GM19328 (cell line): Measurements from ENCODE around the gene CNTN5.
"Not testable (repeated sequence)": the region's sequence is repeated elsewhere in the genome, so short reads cannot be mapped to it uniquely, and the experiment has no call there.

Experiments used
- ATAC-seq: cut with Tn5 transposase; IDR thresholded peaks from one replicate; pipeline ENCODE4 v1.9.1; 2021; ENCODE audit warnings: mild to moderate bottlenecking, moderate library complexity; ENCODE audit not compliant: unreplicated experiment

CNTN5 gene

DNA sequence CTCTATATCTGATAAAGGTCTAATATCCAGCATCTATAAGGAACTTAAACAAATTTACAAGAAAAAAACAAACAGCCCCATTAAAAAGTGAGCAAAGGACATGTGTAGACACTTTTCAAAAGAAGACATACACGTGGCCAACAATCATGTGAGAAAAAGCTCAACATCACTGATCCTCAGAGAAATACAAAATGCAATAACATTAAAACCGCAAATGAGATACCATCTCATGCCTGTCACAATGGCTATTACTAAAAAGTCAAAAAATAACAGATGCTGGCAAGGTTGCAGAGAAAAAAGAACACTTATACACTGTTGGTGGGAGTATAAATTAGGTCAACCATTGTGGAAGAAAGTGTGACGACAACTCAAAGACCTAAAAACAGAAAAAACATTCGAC is 1253.7 kb downstream of the CNTN5 start:
- not testable (repeated sequence) for ATAC-seq

DNA sequence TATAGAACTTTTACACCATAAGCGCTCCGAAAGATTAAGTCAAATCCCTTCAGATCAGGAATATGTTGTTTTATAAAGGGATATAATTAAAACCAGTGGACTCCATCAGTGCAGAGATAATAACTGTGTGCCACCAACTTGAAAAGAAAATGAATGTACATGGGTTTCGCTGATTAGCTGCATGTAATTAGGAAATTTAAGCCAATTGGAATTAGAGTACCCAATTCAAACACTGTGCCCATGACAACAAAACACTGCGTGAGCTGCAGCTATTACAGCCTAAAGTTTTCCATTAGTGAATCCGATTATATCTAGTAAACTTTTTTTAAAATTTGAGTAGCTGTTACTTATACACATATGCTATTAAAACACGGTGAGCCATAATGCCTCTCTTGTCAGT is 1274.0 kb downstream of the CNTN5 start:
- no peak for ATAC-seq

DNA sequence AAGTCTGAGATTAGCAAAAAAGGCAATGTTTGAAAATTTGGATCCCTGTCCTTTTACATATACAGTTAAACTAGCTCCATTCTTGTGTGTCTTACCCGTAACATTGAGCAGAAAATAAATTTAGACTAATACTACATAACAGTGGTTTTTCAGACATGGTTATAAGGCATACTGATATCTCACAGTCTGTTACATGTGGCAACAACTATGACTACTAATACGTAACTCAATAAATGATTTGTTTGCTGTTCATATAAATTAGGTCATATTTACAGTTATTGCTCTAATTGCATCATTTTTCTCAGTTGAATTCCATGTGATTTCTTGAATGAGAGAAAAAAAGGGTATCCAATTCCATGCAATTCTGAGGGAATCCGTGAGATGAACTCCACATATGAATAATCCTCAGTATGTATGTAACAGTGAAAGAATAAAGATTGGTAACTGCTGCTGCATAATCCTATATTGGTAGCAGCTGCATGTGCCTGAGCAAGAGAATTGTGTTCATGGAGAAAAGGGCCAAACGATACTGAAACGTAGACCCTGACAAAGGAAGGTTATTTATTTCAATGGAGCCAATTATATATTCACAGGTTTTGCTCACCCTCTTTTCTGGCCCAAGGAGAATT is 1275.4 kb downstream of the CNTN5 start:
- no peak for ATAC-seq

DNA sequence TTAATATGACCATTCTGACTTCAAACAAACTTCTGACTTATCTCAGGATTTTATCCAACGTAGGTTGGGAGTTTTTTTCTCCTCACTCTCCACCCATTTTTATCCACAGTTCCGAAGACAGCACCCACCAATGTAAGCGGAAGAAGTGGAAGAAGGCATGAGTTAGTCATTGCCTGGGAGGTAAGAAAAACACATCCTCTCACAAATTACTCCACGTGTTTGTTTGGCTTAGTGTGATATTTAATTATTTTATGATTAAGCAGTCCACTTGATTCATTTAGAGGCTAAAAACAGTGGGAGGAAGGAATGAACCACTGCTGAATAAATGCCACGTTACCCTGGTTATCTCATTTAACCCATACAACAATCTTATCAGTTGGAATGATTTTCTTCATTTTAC is 1276.8 kb downstream of the CNTN5 start:
- no peak for ATAC-seq

DNA sequence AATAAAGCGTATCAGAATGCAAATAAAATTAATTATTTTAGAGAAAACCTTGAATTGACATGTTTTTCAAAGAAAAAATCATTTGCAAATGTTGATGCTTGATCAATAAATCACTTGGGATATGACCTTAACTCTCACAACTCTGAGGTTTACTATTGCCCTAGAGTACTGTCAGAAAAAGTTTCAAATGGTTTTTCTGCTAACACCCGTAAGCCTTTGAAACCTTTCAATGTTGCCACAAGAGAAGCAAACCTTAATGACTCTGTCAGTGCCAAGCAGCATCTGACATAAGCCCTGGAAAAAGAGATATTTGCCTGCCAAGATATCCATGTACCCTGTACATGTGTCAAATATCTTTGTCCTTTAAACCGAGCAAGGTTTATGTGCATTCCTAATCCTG is 1282.1 kb downstream of the CNTN5 start:
- ATAC-seq: no peak

DNA sequence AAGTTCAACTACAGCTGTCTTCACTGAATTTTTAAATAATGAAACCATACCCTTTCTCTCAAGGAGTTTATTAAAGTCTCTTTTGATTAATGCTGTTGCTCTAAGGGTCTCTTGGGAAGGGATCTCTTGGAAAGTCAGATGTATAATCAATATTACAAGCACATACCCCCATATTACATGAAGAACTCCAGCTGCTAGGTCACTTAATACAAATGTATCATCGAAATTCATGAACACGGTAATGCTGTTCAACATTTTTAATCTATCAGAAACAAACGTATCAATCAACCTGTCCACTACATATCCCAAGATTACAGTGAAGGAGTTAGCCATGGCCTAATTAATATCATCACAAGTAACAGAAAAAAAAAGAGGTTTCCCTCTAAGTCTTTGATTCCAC is 1283.1 kb downstream of the CNTN5 start:
- ATAC-seq: no peak

DNA sequence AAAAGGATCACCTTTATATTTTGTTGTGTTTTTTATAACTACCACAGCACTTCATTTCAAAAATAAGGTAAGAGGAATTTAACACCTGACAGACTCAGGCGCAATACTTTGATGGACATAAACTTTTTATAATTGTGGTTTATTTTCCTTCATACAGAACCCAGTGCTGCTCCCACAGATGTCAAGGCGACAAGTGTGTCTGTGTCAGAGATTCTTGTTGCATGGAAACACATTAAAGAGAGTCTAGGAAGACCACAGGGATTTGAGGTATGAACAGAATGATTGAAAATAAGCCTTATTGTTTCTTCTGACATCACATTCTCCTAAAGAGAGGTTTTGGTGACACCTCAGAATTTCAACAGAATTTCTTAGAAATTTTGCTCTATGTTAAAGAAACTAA is 1287.5 kb downstream of the CNTN5 start:
- no peak for ATAC-seq

DNA sequence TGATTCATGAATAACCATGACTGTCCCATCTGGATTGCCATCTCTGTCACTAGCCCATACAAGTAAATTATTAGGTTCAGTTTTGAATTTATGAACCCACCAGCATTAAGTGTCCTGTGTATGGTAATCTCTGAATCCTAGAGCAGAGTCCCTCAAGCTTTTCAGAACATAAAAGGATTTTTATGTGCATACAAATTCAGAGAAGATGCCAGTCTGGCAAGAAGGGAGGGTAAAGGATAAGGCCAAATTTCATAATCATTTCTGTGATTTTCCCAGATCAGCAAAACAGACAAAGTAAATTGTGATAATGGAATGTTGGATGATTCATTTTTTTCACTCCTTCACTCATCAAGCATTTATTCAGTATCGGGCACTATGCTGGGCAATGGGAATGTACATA is 1295.2 kb downstream of the CNTN5 start:
- ATAC-seq: no peak

DNA sequence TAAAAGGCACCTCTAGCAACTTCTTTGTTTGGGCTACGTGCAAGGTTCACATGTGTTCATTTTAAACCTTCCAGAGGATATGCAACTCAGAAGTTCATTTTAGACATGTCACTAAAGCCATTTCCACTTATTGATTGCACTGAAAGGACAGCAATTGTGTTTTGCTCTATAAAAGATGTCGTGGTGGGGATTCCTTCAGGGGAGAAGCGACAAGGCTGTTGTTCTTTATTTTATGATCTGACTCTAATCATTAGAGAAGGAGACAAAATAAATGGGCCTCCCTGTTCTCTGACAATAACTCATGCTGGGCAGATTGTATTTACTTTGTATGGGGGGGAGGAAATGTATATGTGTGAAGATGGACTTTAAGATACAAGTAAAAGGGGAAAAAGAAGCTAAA is 1296.2 kb downstream of the CNTN5 start:
- ATAC-seq: no peak

DNA sequence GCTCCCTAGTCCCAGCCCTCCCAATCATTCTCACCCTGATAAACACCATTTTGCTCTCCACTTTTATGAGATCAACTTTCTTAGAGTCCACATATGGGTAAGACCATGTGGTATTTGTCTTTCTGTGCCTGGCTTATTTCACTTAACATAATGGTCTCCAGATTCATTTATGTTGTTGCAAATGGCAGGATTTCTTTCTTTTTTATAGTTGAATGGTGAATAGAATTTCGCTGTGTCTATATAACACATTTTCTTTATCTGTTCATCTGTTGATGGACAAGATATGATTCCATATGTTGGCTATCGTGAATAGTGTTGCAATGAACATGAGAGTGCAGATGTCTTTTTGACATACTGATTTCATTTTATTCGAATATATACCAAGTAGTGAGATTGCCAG is 1298.9 kb downstream of the CNTN5 start:
- no peak for ATAC-seq

DNA sequence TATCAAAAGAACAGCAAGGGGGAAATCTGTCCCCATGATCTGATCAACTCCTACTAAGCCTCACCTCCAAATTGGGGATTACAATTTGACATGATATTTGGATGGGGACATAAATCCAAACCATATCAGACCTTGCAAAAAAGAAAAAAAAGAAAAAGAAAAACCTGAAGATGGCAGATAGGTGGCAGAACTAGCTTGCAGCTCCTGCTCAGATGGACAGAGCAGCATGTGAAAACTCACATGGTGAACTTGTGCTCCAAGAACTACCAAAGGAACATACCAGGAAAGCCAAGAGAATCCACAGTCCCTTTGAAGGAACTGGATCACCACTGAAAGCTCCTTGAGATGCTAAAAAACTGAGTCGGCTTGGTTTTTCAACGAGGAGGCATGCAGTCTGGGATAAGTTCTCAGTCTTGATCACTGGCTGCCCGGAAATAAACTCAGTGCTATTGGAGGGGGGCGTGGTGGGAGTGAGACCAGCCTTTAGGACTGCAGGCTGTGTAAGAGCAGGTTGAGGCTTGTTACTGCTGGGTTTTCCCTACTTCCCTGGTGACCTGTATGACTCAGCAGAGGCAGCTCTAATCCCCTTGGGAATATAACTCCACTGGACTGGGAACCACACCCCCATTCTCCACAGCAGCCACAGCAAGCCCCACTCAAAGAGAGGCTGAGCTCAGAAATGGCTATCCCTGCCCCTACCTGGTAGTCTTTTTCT is 1308.0 kb downstream of the CNTN5 start:
- no peak for ATAC-seq

DNA sequence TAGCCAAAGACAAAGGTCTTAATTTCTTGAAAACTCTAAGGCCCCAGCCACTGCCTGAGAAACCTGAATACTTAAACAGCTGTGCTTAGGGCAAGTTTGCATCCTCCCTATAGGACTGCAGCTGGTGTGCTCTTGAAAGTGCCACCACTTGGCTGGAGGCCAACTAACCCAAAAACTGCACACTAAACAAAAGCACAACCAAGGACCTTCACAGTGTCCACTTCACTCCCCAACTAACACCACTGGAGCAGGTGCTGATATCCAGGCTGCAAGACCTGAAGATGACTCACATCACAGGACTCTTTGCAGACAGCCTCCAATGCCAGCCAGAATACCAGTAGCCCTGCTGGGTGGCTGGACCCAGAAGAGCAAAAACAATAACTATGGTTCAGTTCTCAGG is 1308.6 kb downstream of the CNTN5 start:
- no peak for ATAC-seq

DNA sequence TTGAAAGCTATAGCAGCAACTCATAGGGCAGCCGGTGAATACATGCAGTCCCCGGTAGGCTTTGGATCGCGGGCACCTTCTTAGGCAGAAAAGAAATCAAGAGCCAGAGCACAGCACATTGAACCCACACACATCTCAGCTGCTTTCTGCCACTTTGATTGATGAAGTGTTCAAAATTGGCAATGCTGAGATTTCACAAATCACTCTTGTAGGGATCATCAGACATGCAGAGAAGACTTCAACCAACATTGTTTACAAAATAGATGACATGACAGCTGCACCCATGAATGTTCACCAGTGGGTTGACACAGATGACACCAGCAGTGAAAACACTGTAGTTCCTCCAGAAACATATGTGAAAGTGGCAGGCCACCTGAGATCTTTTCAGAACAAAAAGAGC is 1316.1 kb downstream of the CNTN5 start:
- no peak for ATAC-seq

DNA sequence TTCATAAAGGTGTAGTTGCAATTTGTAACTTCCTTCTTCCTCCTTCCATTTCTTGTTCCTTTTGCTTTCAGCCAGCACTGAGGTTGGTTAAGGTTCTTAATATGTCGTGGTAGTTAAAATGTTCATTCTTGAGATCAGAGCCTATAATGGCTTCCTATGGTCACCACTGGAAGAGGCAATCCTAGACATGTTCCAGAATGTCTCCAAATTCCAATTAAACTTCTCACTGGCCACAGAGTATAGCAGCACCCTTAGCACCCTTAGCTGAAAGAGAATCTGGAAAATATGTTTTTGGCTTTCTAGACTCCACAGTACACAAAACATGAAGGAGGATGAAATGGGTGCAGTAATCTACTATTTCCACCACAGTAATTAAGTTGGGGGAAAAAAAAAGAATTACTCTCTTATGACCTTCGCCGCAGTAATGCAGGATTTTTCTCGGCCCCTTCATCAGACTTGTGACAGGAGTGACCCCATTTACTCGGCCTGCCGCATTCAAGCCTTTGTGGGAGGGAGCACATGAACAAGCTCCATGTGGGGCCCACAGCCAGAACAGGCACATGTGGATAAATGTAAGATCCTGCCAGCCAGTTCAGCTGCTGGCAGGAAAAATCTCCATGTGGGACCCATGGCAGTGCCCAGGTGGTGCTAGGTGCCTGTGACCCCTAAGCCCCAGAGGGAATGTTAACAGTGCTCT is 1317.5 kb downstream of the CNTN5 start:
- ATAC-seq: no peak

DNA sequence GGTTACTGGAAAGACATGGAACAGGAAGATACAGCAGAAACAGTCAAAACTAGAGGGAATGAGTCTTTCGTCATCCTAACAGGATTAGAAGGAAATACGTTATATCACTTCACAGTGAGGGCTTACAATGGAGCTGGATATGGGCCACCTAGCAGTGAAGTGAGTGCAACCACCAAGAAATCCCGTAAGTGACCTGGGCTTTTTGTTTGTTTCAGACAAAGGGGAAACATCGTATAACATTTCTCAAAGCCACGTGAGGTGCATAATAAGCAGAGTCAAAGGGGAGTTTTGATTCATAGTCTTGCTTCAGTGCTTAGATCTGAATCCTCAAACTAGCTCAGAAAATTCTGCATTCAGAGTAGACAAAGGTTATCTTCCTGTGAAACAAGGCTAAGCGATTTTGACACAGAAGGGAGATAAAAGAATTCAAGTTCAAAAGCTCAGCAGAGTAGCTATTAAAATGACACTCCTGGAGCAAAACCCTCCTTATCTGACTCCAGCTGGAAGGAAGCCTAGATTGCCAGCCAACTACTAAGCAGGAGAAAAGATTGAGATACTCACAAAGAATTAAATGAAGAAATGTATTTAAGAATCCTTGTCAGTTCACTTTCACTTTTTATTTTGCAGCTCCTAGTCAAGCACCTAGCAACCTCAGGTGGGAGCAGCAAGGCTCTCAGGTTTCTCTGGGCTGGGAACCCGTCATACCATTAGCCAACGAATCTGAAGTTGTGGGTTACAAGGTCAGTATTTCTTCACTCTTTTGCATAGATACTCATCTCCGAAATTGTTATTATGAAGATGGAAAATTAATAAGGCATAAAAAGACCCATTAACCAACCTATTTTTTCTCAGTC is 1319.9 kb downstream of the CNTN5 start:
- ATAC-seq: no peak

DNA sequence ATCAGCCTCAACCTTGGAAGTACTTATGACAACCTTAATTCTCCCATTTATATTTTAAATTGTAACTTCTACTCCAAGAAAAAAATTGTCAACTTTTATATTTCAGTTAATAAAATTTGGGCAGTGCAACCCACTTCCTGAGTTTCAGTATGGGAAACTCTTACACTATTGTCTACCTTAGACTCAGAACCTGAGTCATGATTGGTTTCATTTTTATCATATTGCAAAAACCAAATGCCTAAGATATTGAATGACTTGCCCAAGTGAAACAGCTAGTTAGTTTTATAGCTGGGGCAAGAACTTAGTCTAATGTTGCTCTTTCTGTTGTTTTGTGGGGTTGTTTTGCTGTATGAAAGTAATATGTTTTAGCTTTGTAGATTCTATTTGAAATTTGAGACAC is 1332.3 kb downstream of the CNTN5 start:
- ATAC-seq: no peak

DNA sequence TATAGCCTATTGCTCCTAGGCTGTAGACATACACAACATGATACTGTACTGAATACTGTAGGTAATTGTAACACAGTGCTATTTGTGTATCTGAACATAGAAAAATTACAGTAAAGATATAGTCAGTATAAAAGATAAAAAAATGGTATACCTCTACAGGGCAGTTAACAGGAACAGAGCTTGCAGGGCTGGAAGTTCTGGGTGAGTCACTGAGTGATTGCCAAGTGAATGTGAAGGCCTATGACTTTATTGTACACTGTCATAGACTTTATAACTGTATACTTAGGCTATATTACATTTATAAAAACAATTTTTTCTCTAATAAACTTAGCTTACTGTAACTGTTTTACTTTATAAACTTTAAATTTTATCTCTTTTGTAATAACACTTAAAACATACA is 1334.0 kb downstream of the CNTN5 start:
- no peak for ATAC-seq

DNA sequence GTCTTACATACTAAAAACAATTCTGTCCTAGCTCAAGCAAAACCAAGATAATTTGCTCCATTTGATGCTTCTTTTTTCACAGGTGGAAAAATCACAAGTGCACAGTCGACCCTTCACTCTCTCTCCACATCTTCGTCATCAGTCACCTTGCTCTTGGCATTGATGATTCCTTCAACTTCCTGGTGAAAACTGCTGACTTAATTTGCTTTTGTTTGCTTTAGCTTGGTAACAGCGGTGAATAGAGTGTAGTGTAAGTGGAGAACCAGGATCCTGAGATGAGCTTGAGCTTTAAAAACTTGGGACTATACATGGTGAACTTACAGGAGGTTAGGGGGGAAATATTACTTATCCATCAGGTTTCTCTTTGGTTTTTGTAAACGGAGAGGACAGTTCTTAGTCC is 1335.3 kb downstream of the CNTN5 start:
- no peak for ATAC-seq

DNA sequence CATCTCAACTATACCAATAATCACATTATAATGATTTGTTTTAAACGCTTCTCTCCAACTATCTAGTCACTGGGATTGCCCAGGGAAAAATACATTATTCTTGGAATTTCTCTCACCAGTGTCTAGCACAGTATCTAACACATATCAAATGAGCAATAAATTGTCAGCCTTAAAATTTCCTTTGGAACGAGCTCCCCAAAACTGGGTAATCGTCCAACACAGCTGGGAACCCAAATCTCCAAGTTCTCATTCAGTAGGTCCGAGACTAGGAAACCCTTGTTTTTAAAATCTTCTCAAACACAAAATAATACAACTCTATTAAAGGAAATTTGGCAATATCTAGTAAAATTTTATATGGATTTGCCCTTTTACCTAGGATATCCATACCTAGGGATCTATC is 1338.5 kb downstream of the CNTN5 start:
- ATAC-seq: no peak

DNA sequence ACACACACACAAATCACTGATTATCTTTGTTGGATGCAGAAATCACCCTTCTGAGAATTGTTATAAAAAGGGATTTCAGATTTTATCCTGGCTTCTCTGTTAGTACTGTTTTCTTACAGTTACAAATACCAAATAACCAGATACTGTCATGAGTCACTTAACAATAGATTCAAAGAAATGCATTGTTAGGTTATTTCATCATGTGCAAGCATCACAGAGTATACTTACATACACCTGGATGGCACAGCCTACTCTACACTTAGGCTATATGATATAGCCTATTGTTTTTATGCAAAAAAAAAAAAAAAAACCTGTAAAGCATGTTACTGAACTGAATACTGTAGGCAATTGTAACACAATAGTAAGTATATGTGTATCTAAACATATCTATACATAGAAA is 1347.1 kb downstream of the CNTN5 start:
- ATAC-seq: no peak

DNA sequence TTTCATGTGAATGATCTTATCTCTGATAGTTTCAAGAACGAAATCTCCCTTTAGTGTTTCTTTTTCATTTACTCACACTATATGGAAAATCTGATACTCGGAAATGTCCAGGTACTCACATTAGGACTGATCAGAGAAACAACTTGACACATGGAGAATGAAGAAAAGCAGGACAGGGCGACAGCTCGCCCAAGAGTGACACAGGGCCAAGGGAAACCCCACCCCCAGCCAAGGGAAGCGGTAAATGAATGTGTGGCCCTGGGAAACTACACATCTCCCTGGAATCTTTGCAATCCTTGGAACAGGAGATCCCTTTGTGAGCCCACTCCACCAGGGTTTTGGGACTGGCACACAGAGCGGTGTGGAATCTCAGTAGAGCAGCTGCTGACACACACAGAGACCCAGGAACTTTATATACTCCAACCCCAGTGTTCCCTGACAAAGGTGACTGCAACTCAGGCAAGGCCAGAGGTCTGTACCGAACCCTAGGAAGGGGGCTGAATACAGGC is 1362.7 kb downstream of the CNTN5 start:
- ATAC-seq: no peak
